SK-N-DZ (cell line): Measurements from ENCODE around the gene CXCL9.
"Not testable (repeated sequence)": the region's sequence is repeated elsewhere in the genome, so short reads cannot be mapped to it uniquely, and the experiment has no call there.

Source experiments
- DNase-seq: peaks from one replicate; pipeline ENCODE4 v3.0.0-alpha.2; 2015; ENCODE audit warnings: low spot score

The CXCL9 gene

GRCh38 chr4:76012388-76012801, 5.1 kb upstream of the CXCL9 start:
- no peak for DNase-seq

GRCh38 chr4:76011700-76012387, 4.5 kb upstream of the CXCL9 start:
- DNase-seq, result no peak

- DNase-seq, result no peak
These were observed 3.8 kb upstream of the CXCL9 start for GRCh38 chr4:76011018-76011670.

GRCh38 chr4:76010576-76010975, 3.3 kb upstream of the CXCL9 start:
- no peak for DNase-seq

DNA sequence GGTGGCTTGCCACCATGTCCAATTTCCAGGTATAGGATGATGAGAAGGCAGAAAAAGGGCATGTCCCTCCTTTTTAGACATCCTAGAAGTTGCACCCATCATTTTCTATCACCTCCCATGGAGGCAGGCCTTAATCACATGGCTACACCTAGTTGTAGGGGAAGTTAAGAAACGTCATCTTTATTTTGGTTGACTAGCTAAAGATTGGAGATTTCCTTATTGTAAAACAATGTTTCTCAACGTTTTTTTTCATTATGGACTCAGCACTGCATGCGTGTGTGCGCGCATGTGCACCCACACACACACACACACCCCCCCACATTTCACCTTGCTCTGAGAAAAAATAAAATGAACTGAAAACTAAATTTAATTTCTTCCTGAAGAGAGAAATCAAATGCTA, 2.0 kb upstream of the CXCL9 start:
- no peak for DNase-seq

- no peak for DNase-seq
These were observed 3.7 kb downstream of the CXCL9 start for GRCh38 chr4:76003620-76004019.

DNA sequence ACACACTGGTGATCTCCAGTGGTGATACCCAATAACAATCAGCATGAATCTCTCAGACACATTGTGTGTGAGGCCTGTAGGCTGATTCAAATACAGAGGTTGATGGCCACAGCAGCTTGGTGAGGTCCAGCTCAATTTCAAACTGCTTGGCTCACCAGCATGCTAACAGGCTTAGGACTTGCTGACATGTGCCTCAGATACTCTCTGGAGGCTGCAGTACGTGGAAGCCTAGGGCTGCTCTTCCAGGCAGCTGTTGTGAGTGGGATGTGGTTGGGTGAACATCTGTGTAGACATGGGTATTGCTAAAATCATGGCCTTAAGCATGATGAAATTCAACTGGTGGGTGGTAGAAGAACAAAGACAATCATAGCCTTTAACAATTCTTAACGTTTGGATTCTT, 4.3 kb downstream of the CXCL9 start:
- no peak for DNase-seq

GRCh38 chr4:76002176-76002575, 5.1 kb downstream of the CXCL9 start:
- DNase-seq, result no peak

DNA sequence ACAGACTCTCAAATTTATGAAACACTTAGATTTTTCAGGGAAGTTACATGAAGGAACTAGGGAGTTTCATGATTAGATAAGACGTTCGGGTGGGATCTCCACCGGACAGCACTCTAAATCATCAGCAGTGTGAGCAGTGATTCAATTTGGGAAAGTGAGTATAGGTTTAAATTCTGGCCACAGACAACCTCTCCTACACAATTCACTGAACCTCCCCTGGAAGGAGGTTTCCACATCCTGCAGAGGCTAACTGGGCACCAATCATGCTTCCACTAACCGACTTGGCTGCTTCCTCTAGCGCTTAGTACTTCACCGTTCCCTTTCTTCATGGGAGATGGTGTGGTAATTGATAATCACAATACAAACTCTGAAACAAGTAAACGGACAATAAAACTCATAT, 5.6 kb downstream of the CXCL9 start:
- no peak for DNase-seq

DNA sequence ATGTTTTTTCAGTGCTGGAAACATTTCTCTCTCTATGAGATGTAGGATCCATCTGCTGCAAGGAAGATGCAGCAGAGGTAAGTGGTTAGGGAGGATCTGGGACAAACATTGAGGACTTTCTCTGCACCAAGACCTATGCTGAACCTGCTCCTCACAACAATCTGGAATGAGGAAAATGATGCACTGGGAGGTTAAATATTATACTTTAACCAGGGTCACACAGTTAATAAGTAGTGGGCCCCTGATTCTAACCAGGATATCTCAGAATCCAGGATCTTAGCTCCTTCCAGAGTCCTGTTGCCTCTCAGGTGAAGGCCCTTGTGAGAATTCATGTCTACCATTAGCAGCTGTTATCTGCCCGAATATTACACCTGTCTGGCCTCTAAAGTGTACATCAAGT, 7.0 kb downstream of the CXCL9 start:
- no peak for DNase-seq

DNA sequence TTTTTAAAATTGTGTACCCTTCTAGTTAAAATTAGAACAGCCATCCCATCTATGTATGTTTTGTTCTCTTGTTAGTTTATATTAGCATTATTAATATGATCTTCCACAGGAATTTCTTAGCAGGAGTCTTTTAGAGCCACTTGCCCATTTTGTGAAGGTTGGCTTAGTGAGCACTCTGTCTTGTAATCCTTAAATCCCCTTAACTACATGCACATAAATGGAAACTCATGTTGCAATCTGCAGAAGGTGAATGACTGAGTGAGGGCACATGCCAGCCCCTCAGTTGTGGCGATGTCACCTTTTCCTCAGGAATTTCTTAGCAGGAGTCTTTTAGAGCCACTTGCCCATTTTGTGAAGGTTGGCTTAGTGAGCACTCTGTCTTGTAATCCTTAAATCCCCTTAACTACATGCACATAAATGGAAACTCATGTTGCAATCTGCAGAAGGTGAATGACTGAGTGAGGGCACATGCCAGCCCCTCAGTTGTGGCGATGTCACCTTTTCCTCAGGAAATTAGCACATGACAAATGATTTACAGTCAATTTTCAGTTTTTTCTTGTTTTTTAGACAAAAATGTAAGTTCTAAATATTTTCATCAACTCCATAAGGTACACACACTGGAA, 8.7 kb downstream of the CXCL9 start:
- not testable (repeated sequence) for DNase-seq

DNA sequence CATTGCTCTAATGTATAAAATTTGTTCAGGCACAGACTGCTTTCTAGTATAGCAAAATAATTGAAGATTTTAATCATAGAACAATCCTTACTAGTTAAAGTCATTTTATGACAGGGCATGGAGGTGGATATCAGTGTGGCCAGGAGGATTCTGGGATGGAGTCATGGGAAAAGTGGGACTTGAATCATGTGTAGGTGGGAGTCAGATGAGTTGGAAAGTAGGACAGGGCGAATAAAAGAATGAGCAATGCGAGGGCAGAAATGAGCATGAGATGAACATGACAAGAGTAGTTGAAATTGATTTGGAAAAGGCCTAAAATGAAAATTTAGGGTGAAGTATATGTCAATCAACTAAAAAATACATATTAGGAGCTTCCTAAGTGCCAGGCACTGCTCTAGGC, 9.4 kb downstream of the CXCL9 start:
- DNase-seq, result no peak

- DNase-seq, result no peak
These were observed 10.2 kb downstream of the CXCL9 start for GRCh38 chr4:75997081-75997480.

DNA sequence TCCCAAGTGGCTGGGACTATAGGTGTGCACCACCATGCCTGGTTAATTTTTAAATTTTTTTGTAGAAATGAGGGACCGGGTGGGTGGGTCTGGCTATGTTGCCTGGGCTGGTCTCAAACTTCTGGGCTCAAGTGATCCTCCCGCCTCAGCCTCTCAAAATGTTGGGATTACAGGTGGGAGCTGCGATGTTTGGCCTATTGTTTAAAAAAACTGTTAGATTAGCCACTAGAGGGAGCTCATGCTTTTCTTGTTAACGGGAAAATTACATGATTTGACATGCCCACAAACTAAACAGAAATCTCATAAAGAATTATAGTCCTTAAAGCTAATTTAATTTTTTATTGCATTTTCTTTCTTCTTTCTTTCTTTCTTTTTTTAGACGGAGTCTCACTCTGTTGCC, 11.6 kb downstream of the CXCL9 start:
- peak; percentile 37 for DNase-seq

DNA sequence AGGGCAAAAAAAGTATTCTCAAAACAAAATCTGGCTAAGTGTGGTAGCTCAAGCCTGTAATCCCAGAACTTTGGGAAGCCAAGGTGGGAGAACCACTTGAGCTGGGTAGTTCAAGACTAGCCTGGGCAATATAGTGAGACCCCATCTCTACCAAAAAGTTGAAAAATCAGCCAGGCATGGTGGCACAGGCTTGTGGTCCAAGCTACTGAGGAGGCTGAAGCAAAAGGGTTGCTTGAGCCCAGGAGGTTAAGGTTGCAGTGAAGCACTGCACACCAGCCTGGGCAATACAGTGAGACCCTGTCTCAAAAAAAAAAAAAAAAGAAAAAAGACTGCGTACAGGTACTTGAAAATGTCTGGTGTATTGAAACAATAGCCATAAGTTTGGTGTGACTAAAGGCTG, 14.8 kb downstream of the CXCL9 start:
- no peak for DNase-seq

DNA sequence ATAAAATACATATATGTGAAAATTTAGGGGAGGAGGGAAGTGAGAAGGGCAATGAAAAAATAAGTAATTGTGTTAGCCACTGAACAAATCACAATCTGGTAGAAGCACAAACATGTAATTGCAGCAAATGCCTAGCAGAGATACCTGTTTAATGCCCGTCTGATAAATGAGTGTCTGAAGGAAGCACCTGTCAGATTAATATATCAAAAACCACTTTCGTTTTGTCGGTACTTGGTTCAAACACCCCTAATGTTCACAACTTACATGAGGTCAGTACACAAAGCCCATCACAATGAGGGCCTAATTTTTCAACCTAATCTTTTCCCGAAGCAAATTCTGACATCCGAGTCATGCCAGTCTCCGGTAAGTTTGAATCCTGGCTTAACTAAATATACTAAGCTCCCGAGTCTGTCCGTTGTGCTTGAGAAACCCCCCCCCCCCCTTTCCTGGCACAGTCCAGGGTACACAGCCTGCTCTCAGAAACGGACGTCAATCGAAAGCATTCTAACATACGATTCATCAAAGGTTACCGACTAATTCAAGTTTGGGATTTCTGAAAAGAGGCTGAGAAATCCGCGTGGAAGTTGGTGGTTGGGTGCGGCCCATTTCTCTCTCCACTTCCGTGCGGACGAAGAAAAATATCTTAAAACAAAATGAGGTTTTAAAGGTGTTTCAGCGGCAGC, 17.3 kb downstream of the CXCL9 start:
- no peak for DNase-seq

- no peak for DNase-seq
These were observed 22.2 kb downstream of the CXCL9 start for GRCh38 chr4:75985116-75985515.

DNA sequence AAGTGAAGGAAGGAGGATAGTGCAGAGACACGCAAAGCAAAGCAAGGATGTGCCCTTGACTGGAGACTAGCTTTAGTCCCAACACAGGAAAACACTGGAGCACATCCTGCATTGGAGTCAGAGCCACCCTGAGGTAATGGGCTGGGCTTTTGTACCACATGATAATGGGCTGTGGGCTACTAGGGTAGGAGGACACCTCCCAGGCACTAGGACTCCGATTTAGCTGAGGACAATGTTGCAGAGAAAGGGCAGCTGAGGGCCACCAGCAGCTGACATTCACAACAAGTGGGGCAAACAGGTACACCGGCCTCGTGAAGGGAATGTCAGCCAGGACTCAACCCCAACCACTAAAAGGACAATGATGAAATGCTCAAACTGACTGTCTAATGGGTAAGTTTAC, 26.7 kb downstream of the CXCL9 start:
- no peak for DNase-seq

- DNase-seq, result no peak
These were observed 31.1 kb downstream of the CXCL9 start for GRCh38 chr4:75976177-75976576.

- no peak for DNase-seq
These were observed 33.5 kb downstream of the CXCL9 start for GRCh38 chr4:75973766-75974165.

DNA sequence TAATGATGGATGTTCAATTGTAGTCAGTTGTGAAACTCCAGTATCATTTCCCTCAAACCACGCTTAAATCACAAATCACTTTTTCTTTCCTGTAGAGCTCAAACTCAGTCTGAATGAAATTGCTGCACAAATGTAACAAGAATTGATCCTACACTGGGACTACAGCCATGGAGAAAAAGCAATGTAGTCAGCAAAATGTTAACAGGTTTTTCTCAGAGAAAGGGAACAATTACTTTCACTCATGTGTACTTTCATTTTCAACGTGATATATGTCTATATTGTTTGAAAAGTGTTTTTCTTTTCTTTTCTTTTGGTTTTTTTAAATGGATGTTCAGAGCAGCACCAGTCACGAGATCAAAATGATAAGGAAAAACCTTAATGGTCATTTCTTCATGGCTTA, 39.2 kb downstream of the CXCL9 start:
- DNase-seq, result no peak

DNA sequence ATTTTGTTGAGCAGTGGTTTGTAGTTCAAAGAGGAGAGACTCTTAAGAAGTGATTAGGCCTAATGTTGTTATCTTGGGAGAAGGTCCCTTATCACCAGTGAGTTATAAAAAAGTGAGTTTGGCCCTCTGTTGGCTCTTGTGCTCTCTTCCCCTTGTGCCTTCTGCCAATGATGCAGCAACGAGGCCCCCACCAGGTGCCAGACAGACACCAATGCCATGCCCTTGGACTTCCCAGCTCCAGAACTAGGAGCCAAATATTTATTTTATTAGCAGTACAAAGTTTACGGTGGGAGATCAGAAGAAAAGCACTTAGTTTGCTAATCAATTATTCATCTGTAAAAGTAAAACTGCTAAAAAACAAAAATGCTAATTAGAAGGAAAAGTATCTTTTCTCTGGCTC, 43.8 kb downstream of the CXCL9 start:
- DNase-seq, result no peak

DNA sequence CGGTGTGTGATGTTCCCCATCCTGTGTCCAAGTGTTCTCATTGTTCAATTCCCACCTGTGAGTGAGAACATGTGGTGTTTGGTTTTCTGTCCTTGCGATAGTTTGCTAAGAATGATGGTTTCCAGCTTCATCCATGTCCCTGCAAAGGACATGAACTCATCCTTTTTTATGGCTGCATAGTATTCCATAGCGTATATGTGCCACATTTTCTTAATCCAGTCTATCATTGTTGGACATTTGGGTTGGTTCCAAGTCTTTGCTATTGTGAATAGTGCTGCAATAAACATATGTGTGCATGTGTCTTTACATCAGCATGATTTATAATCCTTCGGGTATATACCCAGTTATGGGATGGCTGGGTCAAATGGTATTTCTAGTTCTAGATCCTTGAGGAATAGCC, 45.2 kb downstream of the CXCL9 start:
- DNase-seq, result not testable (repeated sequence)
